ENCODE results near the gene MLEC. TPM values are rescaled to one million over a fixed set of nuclear protein-coding genes. Genes with fewer than 3 reads are reported as not detected.

MLEC gene
- total and polyA plus RNA-seq, 2 of the 13 experiments (the other 11 are each of a cell fraction or from before 2014, with no cell fraction given), result 49.8 to 156 TPM

- TF ChIP-seq SKIL (CRISPR knock-in tag; IDR thresholded peaks at IDR 0.05; ENCODE audit: borderline replicate concordance) (no peak), ZMYM2 (CRISPR knock-in tag; IDR thresholded peaks at IDR 0.05) (no peak), CENPX (CRISPR knock-in tag; IDR thresholded peaks at IDR 0.05) (no peak), POGK (CRISPR knock-in tag; conservative IDR thresholded peaks at IDR 0.05) (no peak; the same call in 1 of the 2 replicates), ZSCAN21 (CRISPR knock-in tag; IDR thresholded peaks at IDR 0.05; ENCODE audit: borderline replicate concordance) (peak; percentile 78), ZNF225 (CRISPR knock-in tag; IDR thresholded peaks at IDR 0.05) (no peak; the same call in 1 of the 2 replicates), REST (IDR thresholded peaks at IDR 0.05; ENCODE audit: borderline replicate concordance in 1 of 2, low read depth in 1 of 2, low read length in 2 of 2) (peak in 1 of 2 experiments; percentile 28; a peak in 1 of 4 replicates), ZNF101 (CRISPR knock-in tag; IDR thresholded peaks at IDR 0.05; ENCODE audit: borderline replicate concordance, low read depth) (no peak), POLR2AphosphoS2 (IDR thresholded peaks at IDR 0.05; ENCODE audit: low read depth, low read length) (no peak), REXO4 (CRISPR knock-in tag; IDR thresholded peaks at IDR 0.05; ENCODE audit: borderline replicate concordance) (no peak), ZNF337 (CRISPR knock-in tag; IDR thresholded peaks at IDR 0.05; ENCODE audit: borderline replicate concordance, low read depth) (no peak), ZFP82 (CRISPR knock-in tag; IDR thresholded peaks at IDR 0.05; ENCODE audit: borderline replicate concordance) (no peak), GLMP (CRISPR knock-in tag; IDR thresholded peaks at IDR 0.05; ENCODE audit: borderline replicate concordance) (no peak), ZNF576 (CRISPR knock-in tag; IDR thresholded peaks at IDR 0.05) (no peak)
- TF ChIP-seq, protein P1, sequence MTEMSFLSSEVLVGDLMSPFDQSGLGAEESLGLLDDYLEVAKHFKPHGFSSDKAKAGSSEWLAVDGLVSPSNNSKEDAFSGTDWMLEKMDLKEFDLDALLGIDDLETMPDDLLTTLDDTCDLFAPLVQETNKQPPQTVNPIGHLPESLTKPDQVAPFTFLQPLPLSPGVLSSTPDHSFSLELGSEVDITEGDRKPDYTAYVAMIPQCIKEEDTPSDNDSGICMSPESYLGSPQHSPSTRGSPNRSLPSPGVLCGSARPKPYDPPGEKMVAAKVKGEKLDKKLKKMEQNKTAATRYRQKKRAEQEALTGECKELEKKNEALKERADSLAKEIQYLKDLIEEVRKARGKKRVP (CRISPR knock-in tag; IDR thresholded peaks at IDR 0.05), result no peak
Observed at GRCh38 chr12:120725659-120726509, 38.9 kb downstream of the MLEC start, which contains the start of gene ACADS (continued).
